ENCODE results near the gene ERCC6L2.

- TF ChIP-seq, protein P1, sequence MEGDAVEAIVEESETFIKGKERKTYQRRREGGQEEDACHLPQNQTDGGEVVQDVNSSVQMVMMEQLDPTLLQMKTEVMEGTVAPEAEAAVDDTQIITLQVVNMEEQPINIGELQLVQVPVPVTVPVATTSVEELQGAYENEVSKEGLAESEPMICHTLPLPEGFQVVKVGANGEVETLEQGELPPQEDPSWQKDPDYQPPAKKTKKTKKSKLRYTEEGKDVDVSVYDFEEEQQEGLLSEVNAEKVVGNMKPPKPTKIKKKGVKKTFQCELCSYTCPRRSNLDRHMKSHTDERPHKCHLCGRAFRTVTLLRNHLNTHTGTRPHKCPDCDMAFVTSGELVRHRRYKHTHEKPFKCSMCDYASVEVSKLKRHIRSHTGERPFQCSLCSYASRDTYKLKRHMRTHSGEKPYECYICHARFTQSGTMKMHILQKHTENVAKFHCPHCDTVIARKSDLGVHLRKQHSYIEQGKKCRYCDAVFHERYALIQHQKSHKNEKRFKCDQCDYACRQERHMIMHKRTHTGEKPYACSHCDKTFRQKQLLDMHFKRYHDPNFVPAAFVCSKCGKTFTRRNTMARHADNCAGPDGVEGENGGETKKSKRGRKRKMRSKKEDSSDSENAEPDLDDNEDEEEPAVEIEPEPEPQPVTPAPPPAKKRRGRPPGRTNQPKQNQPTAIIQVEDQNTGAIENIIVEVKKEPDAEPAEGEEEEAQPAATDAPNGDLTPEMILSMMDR (IDR thresholded peaks at IDR 0.05; ENCODE audit: insufficient read depth, low read length, poor library complexity, severe bottlenecking), result no peak
- TF ChIP-seq EZH2phosphoT487 (conservative IDR thresholded peaks at IDR 0.05; ENCODE audit: low read length), result no peak
Measured at GRCh38 chr9:95910770-95911340, 35.4 kb downstream of the ERCC6L2 start.

Data from SU-DHL-6 (cell line).